AG08396 (cell line): ENCODE results near the gene STEAP1B.

Source experiments
- DNase-seq: peaks from one replicate; pipeline ENCODE4 v3.0.0; 2012; ENCODE audit warnings: low spot score, mixed read lengths

The STEAP1B gene

DNA sequence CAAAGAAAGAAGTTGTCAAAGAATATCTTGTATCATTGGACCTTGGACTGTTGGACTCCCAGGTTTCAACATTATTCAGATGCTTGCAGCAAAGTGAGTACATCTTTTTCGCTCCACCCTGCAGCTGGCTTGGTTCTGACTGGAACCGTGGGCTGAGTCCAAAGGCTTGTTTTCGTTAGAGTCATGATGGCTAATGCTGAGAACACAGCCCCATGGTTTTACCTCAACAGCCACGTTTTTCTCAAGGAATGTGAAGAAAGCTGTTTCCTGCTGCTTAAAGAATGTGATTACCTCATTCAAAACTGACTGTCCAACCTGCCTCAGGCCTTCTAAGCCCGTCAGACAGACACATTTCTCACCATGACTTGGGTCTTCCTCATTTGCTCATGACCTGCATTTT is 69.5 kb downstream of the STEAP1B start:
- no peak for DNase-seq

DNA sequence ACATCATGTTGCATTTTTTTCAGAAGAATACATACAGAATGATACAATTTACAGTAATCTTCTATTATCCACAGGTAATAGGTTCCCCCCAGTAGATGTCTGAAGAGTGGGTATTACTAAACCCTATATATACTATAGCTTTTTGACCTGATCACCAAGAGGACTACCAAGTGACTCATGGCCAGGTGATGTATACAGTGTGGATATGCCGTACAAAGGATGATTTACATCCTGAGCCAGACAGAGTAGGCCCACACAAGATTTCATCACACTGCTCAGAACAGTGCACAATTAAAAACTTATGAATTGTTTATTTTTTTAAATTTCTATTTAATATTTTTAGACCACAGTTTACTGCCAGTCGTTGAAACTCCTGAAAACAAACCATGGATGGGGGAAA is 70.6 kb downstream of the STEAP1B start:
- DNase-seq, result no peak

DNA sequence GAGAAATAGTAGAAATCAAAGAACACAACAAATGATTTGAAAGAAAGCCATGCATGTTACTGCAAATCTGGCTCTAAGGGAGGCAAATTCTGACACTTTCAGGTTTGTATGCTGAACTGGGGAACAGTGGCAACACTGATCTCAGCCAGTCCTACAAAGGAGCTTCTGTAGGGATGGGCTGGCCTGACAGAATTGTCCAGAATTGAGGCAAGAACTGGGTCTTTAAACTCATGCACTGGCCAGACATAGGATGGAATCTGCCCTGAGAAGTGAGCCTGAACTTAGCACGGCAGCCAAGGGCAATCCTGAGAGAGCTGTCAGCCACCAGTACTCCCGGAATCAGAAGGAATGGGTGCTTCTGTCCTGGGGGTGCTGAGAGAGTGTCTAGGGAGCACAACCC is 72.1 kb downstream of the STEAP1B start:
- DNase-seq, result no peak

DNA sequence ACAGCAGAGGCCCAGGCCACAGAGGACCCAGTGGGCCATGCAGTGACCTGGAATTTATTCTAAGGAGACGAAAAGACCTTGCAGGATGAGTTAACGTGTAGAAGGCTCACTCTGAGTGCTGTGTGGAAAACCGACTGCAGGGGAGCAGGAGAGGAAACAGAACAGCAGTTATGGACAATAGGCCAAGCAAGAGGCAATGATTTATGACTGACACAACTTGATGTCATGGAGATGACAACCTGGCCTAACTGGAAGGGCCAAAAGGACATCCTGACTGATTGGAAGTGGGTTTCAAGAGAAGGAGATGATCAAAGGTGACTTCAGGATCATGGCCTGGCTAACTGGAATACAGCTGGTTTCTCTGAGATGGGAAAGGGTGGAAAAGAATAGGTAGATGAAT is 72.9 kb downstream of the STEAP1B start:
- DNase-seq, result no peak

DNA sequence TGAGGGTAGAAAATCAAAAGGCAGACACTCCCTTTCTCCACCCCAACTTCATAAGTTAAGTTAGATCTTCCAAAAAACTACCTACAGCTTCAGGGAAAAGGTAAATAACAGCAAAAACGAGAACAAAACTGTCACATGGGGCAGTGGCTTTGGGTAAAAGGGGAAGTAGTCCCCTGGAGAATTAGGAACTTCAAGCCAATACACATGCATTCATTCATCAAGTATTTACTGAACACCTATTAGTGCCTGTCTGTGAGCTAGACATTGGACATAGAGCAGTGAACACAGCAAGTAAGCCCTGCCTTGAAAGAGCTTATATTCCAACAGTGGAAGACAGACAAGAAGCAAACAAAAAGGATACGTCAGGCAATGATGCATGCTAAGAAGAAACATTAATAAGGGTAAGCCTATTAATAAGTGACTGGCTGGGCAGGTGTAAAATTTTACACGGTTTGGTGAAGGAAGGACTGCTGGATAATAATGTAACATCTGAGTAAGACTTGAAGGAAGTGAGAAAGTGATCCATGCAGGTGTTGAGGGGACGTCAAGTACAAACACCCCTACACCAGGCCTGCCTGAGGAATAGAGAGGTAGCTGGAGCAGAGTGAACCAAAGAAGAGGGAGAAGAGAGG is 73.4 kb downstream of the STEAP1B start:
- DNase-seq, result no peak

DNA sequence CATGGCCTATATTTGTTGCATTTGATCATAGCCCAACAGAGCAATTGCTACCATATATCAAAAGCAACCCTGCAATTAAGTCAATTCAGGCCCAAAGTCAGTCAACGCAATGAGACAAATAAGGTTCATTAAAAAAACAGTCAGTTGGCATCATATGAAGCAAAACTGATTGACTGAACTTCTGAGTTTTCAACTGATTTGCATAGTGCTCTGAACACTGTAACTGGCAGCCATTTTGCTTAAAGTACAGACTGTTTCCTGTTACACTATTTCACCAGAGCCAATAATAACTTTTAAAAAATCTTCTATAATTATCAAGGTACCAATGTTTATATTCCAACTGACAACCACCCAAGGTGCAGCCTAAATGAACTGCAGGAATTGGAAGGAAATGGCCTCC is 74.6 kb downstream of the STEAP1B start:
- DNase-seq, result no peak

DNA sequence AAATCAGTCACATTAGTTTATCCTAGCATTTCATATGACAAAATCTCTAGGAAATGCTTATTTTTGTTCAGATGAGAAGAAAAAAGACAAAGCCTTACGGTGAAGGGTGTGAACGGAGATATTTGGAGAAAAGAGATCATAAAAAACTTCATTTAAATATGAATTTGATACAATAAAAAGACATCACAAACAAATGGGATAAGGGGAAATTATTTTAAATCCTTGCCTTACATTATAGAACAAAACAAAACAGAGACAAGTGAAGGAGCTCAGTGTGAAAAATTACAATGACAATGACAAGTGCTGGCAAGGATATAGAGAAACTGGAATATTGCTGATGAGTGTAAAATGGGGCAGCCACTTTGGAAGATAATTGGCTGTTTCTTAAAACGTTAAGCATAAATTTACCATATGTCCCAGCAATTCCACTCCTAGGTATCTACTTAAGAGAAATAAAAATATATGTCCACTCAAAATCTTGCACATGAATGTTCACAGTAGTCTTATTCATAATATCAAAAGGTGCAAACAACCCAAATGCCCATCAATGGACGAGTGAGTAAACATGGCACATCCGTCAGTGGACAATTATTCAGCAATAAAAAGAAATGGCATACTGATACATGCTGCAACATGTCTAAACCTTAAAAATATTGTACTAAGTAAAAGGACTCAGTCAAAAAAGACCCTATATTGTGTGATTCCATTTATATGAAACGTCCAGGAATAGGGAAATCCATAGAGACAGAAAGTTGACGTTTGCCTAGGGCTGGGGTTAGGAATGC is 77.0 kb downstream of the STEAP1B start:
- no peak for DNase-seq

DNA sequence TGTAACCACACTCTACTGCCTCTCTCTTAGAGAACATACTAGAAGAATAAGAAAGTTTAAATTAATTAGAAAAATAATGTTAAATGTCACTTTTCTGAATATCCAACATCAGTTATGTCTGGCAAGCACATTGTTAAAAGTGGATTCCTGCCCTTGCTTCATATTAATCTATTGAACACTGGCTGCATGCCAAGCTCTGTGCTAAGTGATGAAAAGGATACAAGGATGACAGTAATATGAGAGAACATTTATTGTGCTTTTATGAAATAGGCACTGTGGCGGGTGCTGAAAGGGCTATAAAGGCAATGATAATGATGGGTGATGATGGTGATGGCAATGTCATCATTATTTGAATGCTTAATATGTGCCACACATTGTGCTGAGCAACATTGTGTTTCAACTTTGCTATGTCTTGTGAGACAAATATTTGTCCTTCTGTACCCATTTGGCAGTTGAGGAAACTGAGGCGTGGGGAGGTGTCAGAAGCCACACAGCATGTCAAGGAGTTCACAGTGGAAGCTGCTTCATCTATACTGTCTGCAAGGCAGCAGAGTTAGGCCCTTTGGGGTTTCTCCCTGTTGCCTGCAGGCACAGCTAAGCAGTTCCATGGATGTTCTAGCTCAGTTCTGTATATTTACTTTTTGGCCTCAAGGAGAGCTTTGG is 78.9 kb downstream of the STEAP1B start:
- DNase-seq, result no peak

DNA sequence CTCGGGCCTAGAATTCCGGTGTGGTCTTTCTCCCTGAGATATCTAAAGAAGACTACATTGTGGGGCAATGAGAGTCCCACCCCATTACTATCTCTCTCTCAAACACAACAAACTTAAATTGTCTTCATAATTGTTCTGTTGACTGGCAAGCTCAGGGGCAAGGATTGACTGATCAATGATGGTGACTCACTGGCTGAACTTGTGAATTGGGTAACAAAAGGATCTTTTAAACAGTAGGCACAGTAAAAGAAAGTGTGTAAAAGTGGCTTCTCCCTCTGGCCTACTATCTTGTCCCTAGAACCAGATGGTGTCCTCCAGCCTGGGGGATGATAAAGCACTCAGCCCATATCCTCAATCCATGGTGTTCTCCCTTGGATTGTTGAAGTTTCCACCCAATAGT is 80.0 kb downstream of the STEAP1B start:
- no peak for DNase-seq

DNA sequence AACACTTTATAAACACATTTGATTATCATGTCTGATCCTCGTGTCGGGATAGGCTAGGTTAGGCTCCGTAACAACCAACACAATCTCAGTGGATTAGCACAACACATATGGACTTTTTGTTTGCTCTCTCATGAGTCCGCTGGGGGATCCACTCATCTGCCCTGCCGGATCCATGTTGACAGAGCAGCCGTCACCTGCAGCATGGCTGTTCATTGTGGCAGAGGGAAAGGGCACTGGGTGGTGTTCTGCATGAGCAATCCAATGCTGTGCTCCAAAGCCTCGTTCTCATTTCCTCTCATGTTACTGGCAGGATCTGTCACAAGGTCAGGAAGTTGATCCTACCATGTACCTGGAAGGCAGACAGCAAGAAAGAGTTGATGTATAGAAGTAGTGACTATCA is 80.5 kb downstream of the STEAP1B start:
- DNase-seq, result no peak

DNA sequence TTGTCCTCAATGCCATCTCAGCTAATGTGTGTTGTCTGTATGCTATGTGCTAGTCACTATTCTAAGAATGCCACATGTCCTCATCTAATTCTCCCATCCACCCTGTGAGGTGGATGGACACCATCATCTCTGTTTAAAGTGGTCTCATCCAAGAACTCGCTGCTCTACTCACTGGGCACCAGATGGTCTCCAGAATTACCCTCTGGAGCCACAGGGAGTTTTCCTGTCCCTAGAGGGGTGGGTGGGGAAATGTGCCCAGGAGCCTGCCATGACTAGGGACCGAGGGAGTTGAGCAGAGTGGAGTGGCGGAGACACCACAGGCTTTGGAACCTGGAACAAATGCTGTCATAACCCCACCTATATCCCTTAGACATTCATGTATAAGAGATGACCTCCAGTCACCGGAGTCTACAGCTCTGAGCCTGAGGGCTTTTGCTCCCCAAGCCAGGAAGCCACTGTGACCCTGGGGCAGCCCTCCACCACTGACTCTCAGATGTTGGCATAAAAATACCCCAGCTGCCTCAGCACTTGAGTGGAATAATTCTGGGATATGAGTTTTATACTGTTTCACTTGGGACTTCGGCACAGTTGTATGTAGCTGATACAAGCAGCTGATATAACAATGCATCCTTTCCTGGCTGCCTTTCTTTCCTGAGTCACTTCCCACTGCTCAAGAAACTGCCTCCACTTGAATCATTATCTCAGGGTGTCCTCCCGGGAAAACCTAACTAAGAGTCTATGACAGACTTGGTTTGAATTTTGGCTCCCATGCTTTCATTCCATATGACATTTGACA is 81.5 kb downstream of the STEAP1B start:
- DNase-seq, result no peak

DNA sequence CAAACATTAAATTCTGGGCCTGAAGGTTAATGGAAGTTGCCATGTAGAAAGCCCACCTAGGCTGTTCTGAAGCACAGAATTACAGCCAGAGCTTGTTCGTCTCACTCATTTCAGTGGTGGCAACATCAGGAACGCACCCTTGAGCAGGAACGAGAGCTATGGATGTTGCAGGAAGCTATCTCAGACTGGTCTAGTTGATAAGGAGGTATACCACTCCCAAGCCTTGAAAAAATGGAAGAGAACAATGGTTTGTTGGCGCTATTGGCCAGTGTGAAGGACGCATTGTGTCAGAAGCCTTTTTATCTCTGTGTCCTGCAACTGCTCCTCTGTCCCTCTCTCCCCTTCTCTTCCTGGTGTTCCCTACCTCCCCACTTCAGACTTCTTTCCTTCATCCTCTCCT is 82.1 kb downstream of the STEAP1B start:
- DNase-seq, result no peak

DNA sequence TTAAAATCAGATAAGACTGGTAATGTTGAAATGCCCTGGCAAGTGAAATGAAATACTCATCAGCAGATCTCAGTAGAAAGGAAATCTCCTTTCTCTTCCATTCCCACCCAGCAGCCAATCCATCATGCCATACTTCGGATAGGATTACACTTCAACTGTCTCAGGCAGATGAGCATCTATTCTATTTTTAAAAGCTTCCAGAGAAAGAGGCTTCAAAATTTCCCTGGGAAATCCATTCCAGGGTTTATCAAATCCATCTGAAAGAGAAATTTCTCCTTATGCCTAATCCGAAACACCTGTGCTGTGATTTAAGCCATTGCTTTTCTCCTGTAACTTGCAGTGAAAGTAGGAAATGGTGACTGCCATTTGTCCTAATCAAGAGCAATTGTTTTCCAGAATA is 82.6 kb downstream of the STEAP1B start:
- no peak for DNase-seq

DNA sequence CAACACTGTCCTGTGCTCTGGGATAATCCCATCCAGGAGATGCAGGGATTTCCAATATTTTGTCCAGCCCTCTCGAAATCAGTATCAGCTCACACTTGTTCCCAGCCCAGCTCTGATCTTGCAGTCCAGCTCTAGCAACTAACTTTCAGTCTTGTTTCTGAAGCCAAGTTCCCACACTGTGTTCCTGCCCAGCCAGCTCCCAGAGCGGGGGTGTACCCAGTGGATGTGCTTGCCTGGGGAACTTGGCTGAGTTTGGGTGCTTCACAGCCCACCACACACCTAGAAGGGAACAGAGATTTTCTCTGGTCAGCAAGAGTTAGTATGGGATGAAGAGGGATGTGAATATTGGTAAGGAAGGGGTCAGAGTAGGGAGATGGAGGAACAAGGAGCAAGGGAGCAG is 85.6 kb downstream of the STEAP1B start:
- DNase-seq, result no peak

DNA sequence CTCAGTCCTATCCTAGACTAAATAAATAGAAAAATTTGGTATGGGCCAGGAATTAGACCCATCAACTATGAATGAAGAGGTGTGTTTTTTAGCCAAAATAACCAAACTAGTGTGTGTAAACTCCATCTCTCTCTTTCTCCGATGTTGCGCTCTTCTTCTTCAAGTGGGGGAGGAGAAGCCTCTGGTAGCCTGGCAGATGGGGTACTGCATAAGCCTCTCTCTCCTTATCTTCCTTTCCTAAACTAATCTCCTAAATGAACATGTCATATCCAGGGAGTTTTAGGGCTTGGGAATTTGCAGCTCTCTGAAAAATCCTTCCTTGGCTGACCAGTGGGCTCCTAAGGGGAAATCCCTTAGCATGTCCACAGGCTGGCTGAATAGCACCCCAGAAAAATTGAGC is 86.8 kb downstream of the STEAP1B start:
- no peak for DNase-seq

DNA sequence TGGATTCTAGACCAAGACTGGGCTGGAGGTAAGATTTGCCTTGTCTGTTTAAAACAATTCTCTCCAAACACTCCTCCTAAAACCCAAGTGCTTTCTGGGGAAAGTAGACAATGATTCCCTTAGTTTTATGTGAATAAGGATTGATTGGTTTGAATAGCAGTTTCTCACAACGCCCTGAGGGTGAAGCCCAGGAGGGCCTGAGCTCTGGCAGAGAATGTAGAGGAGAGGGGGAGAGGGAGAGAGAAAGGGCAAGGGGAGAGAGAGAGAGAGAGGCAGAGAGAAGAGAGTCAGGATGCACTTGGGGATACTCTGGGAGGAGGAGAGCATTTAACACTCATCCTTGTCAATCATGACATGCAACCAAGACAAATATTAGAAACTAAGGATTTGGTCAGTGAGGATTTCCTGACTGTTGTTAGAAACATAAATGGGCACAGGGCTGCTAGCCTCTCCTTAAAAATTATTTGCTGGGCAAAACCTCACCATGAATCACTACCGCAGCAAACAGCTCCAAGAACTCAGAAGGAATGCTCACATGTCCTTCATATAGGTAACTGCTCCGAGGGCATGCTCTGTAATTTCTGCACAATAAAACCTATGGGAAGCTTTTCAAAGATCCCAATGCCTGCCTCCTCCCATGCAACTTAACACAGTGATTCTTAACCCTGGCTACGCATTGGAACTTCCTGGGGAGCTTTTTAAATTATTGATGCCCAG is 87.9 kb downstream of the STEAP1B start:
- DNase-seq, result no peak

DNA sequence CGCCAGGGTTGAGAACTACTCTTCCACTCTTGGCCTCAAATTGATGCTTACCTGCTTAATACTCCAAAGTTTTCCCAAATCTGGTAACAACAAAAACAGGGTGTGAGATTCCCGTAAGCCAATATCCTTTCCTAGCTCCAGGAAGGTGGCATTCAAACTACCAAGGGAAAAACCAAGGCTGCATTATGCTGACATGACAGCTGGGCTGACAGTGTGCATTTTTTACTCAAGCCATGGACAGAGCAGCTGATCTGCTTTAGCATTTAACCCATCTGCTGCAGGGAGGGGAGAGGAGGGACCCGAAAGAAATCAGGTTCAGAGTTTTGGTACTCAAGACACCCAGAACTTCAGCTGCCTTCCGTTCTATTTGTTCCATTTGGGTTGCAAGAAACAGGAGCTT is 93.3 kb downstream of the STEAP1B start:
- no peak for DNase-seq

DNA sequence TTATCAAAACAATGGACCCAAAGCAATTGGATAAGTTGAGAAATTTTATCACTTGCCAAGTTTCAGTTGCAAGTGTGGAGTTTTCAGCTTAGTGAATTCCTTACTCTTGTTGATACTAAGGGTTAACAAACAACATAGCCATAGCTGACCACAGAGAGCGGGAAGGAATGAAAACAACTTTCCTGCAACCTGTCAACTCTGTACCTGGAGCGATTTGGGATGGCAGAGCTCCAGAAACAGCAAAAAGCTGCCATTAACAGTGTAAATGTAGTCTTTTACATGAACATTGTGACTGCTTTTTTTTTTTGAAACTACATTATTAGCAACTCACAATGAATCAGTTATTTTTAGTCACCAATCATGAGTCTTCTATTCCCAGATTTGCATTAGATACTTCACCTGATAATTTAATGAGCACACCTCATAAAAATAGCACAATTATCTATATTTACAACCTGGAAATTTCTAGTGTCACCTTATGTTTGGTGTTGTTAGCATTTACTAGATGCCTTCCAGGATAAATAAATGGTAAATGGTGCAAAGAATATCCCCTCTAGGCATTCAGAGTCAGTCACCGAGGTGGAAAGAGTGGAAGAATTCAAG is 95.5 kb downstream of the STEAP1B start:
- no peak for DNase-seq

DNA sequence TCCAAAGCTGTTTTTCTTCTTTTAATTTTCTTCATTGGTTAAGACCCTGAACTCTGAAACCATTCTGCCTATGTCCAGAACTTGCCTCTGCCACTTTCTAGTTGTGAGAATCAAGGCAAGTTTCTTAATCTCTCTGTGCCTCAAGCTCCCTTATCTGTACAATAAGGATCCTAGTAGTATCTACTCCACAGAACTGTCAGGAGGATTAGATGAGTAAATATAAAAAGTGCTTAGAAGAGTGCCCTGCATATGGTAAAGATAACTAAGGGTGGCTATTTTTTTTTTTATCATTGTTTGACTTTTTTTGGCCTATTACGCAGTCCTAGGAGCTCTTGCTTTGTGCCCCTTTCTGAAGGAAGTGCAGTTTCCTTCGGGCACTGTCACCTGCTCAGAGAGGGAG is 96.6 kb downstream of the STEAP1B start:
- no peak for DNase-seq

DNA sequence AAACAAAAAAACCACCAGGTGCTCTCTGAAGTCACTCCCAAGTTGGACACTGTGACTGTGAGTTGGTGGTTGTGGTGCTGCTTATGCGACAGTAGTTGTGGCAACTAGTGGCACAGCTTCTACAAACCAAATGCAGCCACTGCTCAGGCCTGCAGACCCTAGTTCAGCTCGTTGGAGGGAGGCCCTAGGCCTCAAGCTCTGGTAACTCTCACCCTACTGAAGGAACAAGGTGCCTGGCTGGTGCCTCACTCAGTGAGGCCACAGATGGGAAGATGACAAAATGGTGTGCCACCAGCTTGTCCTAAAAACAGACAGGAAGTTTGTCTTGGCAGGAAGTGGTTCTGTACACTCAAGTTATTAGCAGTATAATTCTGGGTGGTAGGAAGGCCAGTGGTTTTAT is 97.7 kb downstream of the STEAP1B start:
- DNase-seq, result no peak

DNA sequence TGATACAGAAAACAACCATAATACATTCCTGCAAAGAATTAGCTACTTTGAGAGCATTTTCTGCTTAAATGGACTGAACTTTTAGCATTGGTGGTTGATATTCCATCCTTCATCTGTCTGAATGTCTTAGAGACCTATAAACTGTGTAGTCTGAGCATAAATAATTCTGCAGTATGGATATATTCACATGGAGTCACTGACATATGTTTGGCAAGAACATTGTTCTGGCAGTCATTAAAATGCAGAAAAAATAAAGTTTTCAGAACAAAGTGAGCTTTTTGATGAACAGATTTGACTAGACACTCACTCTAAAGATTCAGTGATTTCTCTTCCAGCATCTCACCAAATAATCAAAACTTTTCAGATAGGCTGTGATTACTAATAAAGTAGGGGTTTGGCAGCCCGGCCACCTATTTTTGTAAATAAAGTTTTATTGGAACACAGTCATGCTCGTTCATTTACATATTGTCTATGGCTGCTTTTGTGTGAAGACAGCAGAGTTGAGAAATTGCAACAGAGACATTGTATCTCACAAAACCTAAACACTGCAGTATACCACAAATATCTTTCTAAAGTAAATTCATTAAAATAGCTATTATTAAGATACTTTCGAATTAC is 98.9 kb downstream of the STEAP1B start:
- no peak for DNase-seq
